ACHN (cell line): ENCODE results near the gene TGFBR3.

Experiments
- DNase-seq: peaks from one replicate; pipeline ENCODE4 v3.0.0-alpha.2; 2015
- in situ Hi-C: cut with HindIII; loops from 2 replicates; pipeline ENCODE4 v1.10.0; 2017; ENCODE audit warnings: low sequenced_read_pairs, low pct_ligation_motif_present, low pct_unique_long_range_greater_than_20kb

TGFBR3 gene

GRCh38 chr1:91776068-91776794, 109.7 kb downstream of the TGFBR3 start:
- in situ Hi-C loops = no loop called here
- DNase-seq = no peak

GRCh38 chr1:91775227-91775626, 110.7 kb downstream of the TGFBR3 start:
- in situ Hi-C loops = no loop called here
- DNase-seq = no peak

GRCh38 chr1:91774520-91775203, 111.3 kb downstream of the TGFBR3 start:
- DNase-seq = no peak
- in situ Hi-C loops = no loop called here

- in situ Hi-C loops = no loop called here
- DNase-seq = no peak
Measured at GRCh38 chr1:91771717-91772116, 114.2 kb downstream of the TGFBR3 start.

- in situ Hi-C loops = no loop called here
- DNase-seq = no peak
Measured at GRCh38 chr1:91770667-91771268, 115.2 kb downstream of the TGFBR3 start.

- DNase-seq = no peak
- in situ Hi-C loops = no loop called here
Measured at GRCh38 chr1:91769742-91770141, 116.2 kb downstream of the TGFBR3 start.

- DNase-seq = no peak
- in situ Hi-C loops = no loop called here
Measured at GRCh38 chr1:91768786-91769725, 116.9 kb downstream of the TGFBR3 start.

GRCh38 chr1:91768120-91768519, 117.8 kb downstream of the TGFBR3 start:
- in situ Hi-C loops = no loop called here
- DNase-seq = no peak

GRCh38 chr1:91766883-91767282, 119.1 kb downstream of the TGFBR3 start:
- in situ Hi-C loops = no loop called here
- DNase-seq = no peak

- DNase-seq = no peak
- in situ Hi-C loops = no loop called here
Measured at GRCh38 chr1:91765880-91766443, 120.0 kb downstream of the TGFBR3 start.

- in situ Hi-C loops = no loop called here
- DNase-seq = no peak
Measured at GRCh38 chr1:91765293-91765692, 120.7 kb downstream of the TGFBR3 start.

GRCh38 chr1:91764471-91765115, 121.4 kb downstream of the TGFBR3 start:
- in situ Hi-C loops = no loop called here
- no peak for DNase-seq

- in situ Hi-C loops = no loop called here
- no peak for DNase-seq
Measured at GRCh38 chr1:91763252-91763651, 122.7 kb downstream of the TGFBR3 start.

- no peak for DNase-seq
Measured at GRCh38 chr1:91761295-91761721, 124.6 kb downstream of the TGFBR3 start.

GRCh38 chr1:91760512-91760911, 125.4 kb downstream of the TGFBR3 start:
- DNase-seq = no peak
- in situ Hi-C loops = no loop called here

More at GRCh38 chr1:91761295-91761721, 124.6 kb downstream of the TGFBR3 start:
- in situ Hi-C loops = no loop called here

GRCh38 chr1:91759076-91759475, 126.9 kb downstream of the TGFBR3 start:
- in situ Hi-C loops = no loop called here
- no peak for DNase-seq

- no peak for DNase-seq
Measured at GRCh38 chr1:91757763-91758460, 128.0 kb downstream of the TGFBR3 start.

More at GRCh38 chr1:91757763-91758460, 128.0 kb downstream of the TGFBR3 start:
- in situ Hi-C loops = no loop called here
